ENCODE results near the gene CLDN10. TPM values are rescaled to one million over a fixed set of nuclear protein-coding genes. Genes with fewer than 3 reads are reported as not detected.

CLDN10 gene
- total and polyA plus RNA-seq, 2 donors (not counting 3 experiments of a cell fraction or from before 2014, with no cell fraction given), result 0.49 to 0.69 TPM

GRCh38 chr13:95626768-95627167 is 74.2 kb downstream of the CLDN10 start:
- BruUV-seq (replicated peaks), result no TSS peak
- Histone ChIP-seq H3K27ac (ENCODE audit: insufficient read depth, low read depth, low read length) (no peak overlapping the region), H3K9me1 (replicated peaks; ENCODE audit: control insufficient read depth, extremely low read depth, insufficient read depth, low read length) (no peaks in the 10 kb centered on the region), H3K4me1 (ENCODE audit: control insufficient read depth, extremely low read depth, insufficient read depth, low read length) (no peaks in the 10 kb centered on the region), H4K20me1 (replicated peaks; ENCODE audit: control insufficient read depth, extremely low read depth, insufficient read depth, low read length) (peaks cover 2% of the 10 kb centered on the region), H3K9ac (replicated peaks; ENCODE audit: extremely low read depth, insufficient read depth, low read length) (no peak overlapping the region), H3K36me3 (ENCODE audit: control insufficient read depth in 2 of 2, extremely low read depth in 1 of 2, insufficient read depth in 2 of 2, low read length in 2 of 2) (peaks cover 23 to 25% of the 10 kb centered on the region in 2 experiments), H3K27me3 (ENCODE audit: control insufficient read depth in 2 of 2, insufficient read depth in 2 of 2, low read length in 2 of 2) (no peaks in the 10 kb centered on the region), H3K4me3 (replicated peaks in 1 of 3; ENCODE audit: insufficient read depth in 1 of 3, low read depth in 1 of 3, low read length in 3 of 3) (no peak overlapping the region), H3K4me2 (ENCODE audit: insufficient read depth, low read length) (no peak overlapping the region), H3K79me2 (ENCODE audit: control insufficient read depth, insufficient read depth, low read length) (no peaks in the 10 kb centered on the region), H3K9me3 (replicated peaks; ENCODE audit: control insufficient read depth, insufficient read depth, low read length) (no peaks in the 10 kb centered on the region), H2AFZ (ENCODE audit: low read depth, low read length) (no peak overlapping the region)
- intact Hi-C loops (cut with micrococcal nuclease) (no loop called here), dilution Hi-C loops (cut with MboI; ENCODE audit: extremely low pct_ligation_motif_present, low sequenced_read_pairs) (no loop called here)
- no peak for TF ChIP-seq POLR2AphosphoS5 (IDR thresholded peaks at IDR 0.05; ENCODE audit: insufficient read depth, low read depth, low read length)
- no peak for TF ChIP-seq EZH2 (IDR thresholded peaks at IDR 0.05; ENCODE audit: borderline replicate concordance, low read depth, low read length, severe bottlenecking)
- no peak for TF ChIP-seq POLR2A (IDR thresholded peaks at IDR 0.05; ENCODE audit: low read depth, low read length)
- TF ChIP-seq JUN (IDR thresholded peaks at IDR 0.05; ENCODE audit: borderline replicate concordance, insufficient read depth, insufficient read length, low read depth), result no peak
- no peak for TF ChIP-seq FOS (IDR thresholded peaks at IDR 0.05; ENCODE audit: borderline replicate concordance, insufficient read depth, low read length)
- TF ChIP-seq MAX (IDR thresholded peaks at IDR 0.05; ENCODE audit: insufficient read depth, insufficient read length), result no peak
- TF ChIP-seq CTCF (IDR thresholded peaks at IDR 0.05; ENCODE audit: extremely low read depth in 1 of 2, insufficient read depth in 1 of 2, low read depth in 1 of 2, low read length in 2 of 2), result no peak
- TF ChIP-seq GATA2 (IDR thresholded peaks at IDR 0.05; ENCODE audit: insufficient read depth, insufficient read length, low read depth, low read length), result no peak
- no peak for TF ChIP-seq MYC (IDR thresholded peaks at IDR 0.05; ENCODE audit: low read depth, low read length)
- DNase-seq (ENCODE audit: low read depth, low spot score) (no peak), FAIRE-seq (no peak)
- POLR2A ChIA-PET, result no interaction called here
- CTCF ChIA-PET, result interaction anchor here (1.3 to 7.5 kb wide), 4 partner anchors 33 to 354 kb away, joined by 5 to 286 read pairs (median 74); no protein-coding TSS in a partner anchor

Data from endothelial cell of umbilical vein (primary cell).